Activated CD4-positive, alpha-beta T cell treated with anti-CD3 and anti-CD28 coated beads, Interleukin-2, Interleukin-4, amounts not matched to agents 100 ng/mL and 50 ng/mL, durations not matched to agents 16 hours and 8 hours (primary cell): ENCODE data around the gene NANOG.
"Not testable (repeated sequence)": the region's sequence is repeated elsewhere in the genome, so short reads cannot be mapped to it uniquely, and the experiment has no call there.

Source experiments
- DNase-seq: peaks from one replicate; pipeline ENCODE4 v3.0.0-alpha.2; 2020; ENCODE audit warnings: low spot score

Gene NANOG

GRCh38 chr12:7788884-7789528 is at the start of gene NANOG:
Gene NANOG, plus strand, starts transcription at chr12:7789402. Its CDS starts 213 bp downstream, at chr12:7789615.
- not testable (repeated sequence) for DNase-seq

- DNase-seq: no peak
Observed at GRCh38 chr12:7747246-7747645, 42.0 kb upstream of the NANOG start, which contains the start of gene CLEC4C. Gene CLEC4C, minus strand, starts transcription at chr12:7747375. Its CDS starts 27 bp downstream, at chr12:7747348.

GRCh38 chr12:7748852-7749251 is 40.4 kb upstream of the NANOG start:
- no peak for DNase-seq

GRCh38 chr12:7749442-7749841 is 39.8 kb upstream of the NANOG start:
- no peak for DNase-seq

- DNase-seq: no peak
Observed at GRCh38 chr12:7750350-7750749, 38.9 kb upstream of the NANOG start.

- no peak for DNase-seq
Observed at GRCh38 chr12:7751394-7751793, 37.8 kb upstream of the NANOG start.

- DNase-seq: not testable (repeated sequence)
Observed at GRCh38 chr12:7751941-7752922, 37.0 kb upstream of the NANOG start.

GRCh38 chr12:7755668-7756067 is 33.5 kb upstream of the NANOG start:
- peak; percentile 21 for DNase-seq

GRCh38 chr12:7756993-7757392 is 32.2 kb upstream of the NANOG start:
- no peak for DNase-seq

GRCh38 chr12:7758766-7759140 is 30.4 kb upstream of the NANOG start:
- no peak for DNase-seq

GRCh38 chr12:7769999-7770398 is 19.2 kb upstream of the NANOG start:
- DNase-seq: no peak

- DNase-seq: no peak
Observed at GRCh38 chr12:7781274-7781673, 7.9 kb upstream of the NANOG start.

GRCh38 chr12:7782055-7782454 is 7.1 kb upstream of the NANOG start:
- DNase-seq: no peak

- not testable (repeated sequence) for DNase-seq
Observed at GRCh38 chr12:7783433-7783832, 5.8 kb upstream of the NANOG start.

- DNase-seq: no peak
Observed at GRCh38 chr12:7784701-7785100, 4.5 kb upstream of the NANOG start.

GRCh38 chr12:7787574-7788293 is 1.5 kb upstream of the NANOG start:
- DNase-seq: no peak

- DNase-seq: no peak
Observed at GRCh38 chr12:7788294-7788660, 925 bp upstream of the NANOG start.

- DNase-seq: no peak
Observed at GRCh38 chr12:7793211-7793610, 4.0 kb downstream of the NANOG start.

- not testable (repeated sequence) for DNase-seq
Observed at GRCh38 chr12:7797269-7797668, 8.1 kb downstream of the NANOG start.

- DNase-seq: no peak
Observed at GRCh38 chr12:7797698-7798398, 8.6 kb downstream of the NANOG start.

GRCh38 chr12:7798750-7799308 is 9.6 kb downstream of the NANOG start:
- not testable (repeated sequence) for DNase-seq

- no peak for DNase-seq
Observed at GRCh38 chr12:7801460-7801859, 12.3 kb downstream of the NANOG start.
